Progenitor cell of endocrine pancreas (in vitro differentiated cells): Measurements from ENCODE around the gene CD200R1L. TPM values are rescaled to one million over a fixed set of nuclear protein-coding genes. Genes with fewer than 3 reads are reported as not detected.

Source experiments
- DNase-seq: peaks from one replicate; pipeline ENCODE4 v3.0.0; 2021; ENCODE audit warnings: low spot score; ENCODE audit not compliant: unreplicated experiment
- H3K27ac Mint-ChIP-seq: 2 replicates; pipeline ENCODE4 v1.8.0; 2021; ENCODE audit warnings: mild to moderate bottlenecking, moderate library complexity, mixed read lengths
- H3K27me3 Mint-ChIP-seq: 2 replicates; pipeline ENCODE4 v1.8.0; 2021; ENCODE audit warnings: mixed read lengths
- H3K36me3 Mint-ChIP-seq: 2 replicates; pipeline ENCODE4 v1.8.0; 2022; ENCODE audit warnings: mixed read lengths; ENCODE audit not compliant: insufficient read depth
- H3K4me1 Mint-ChIP-seq: 2 replicates; pipeline ENCODE4 v1.8.0; 2021; ENCODE audit warnings: low read depth, mixed read lengths
- H3K4me3 Mint-ChIP-seq: 2 replicates; pipeline ENCODE4 v1.8.0; 2021; ENCODE audit warnings: low read depth, mild to moderate bottlenecking, moderate library complexity, mixed read lengths
- H3K9me3 Mint-ChIP-seq: 2 replicates; pipeline ENCODE4 v1.8.0; 2021; ENCODE audit warnings: low read depth, mixed read lengths
- CTCF ChIP-seq: fragments of 200-600 bp; sonication (generic); IDR thresholded peaks from one replicate; pipeline ENCODE4 v1.5.0; 2021; ENCODE audit warnings: antibody characterized with exemption, mild to moderate bottlenecking; ENCODE audit not compliant: unreplicated experiment
- total RNA-seq: library from RNA; stranded (reverse); gene quantifications from 2 replicates; pipeline ENCODE4 v1.2.1, GENCODE V29; 2021

Gene CD200R1L
- total RNA-seq, 1 donor from 2014 or later = not detected

- H3K27ac Mint-ChIP-seq = no peak overlapping the region
- TF ChIP-seq CTCF = no peak
- no peaks in the 10 kb centered on the region for H3K4me1 Mint-ChIP-seq
- no peaks in the 10 kb centered on the region for H3K36me3 Mint-ChIP-seq
- no peaks in the 10 kb centered on the region for H3K9me3 Mint-ChIP-seq
- H3K4me3 Mint-ChIP-seq = no peak overlapping the region
- no peaks in the 10 kb centered on the region for H3K27me3 Mint-ChIP-seq
- DNase-seq = no peak
These were observed 68.9 kb downstream of the CD200R1L start for GRCh38 chr3:112777811-112778210.

- Mint-ChIP-seq H3K27me3 (no peaks in the 10 kb centered on the region), H3K4me3 (no peak overlapping the region), H3K9me3 (no peaks in the 10 kb centered on the region), H3K27ac (no peak overlapping the region), H3K4me1 (no peaks in the 10 kb centered on the region), H3K36me3 (no peaks in the 10 kb centered on the region)
- DNase-seq = no peak
- no peak for TF ChIP-seq CTCF
These were observed 69.8 kb downstream of the CD200R1L start for GRCh38 chr3:112776836-112777235.

- H3K36me3 Mint-ChIP-seq = no peaks in the 10 kb centered on the region
- no peak for DNase-seq
- no peaks in the 10 kb centered on the region for H3K4me1 Mint-ChIP-seq
- no peak overlapping the region for H3K4me3 Mint-ChIP-seq
- no peaks in the 10 kb centered on the region for H3K27me3 Mint-ChIP-seq
- H3K9me3 Mint-ChIP-seq = no peaks in the 10 kb centered on the region
- no peak for TF ChIP-seq CTCF
- H3K27ac Mint-ChIP-seq = no peak overlapping the region
These were observed 70.7 kb downstream of the CD200R1L start for GRCh38 chr3:112776000-112776399.

GRCh38 chr3:112775011-112775742, 71.5 kb downstream of the CD200R1L start:
- Mint-ChIP-seq H3K4me3 (no peak overlapping the region), H3K9me3 (no peaks in the 10 kb centered on the region), H3K4me1 (no peaks in the 10 kb centered on the region), H3K27me3 (no peaks in the 10 kb centered on the region), H3K36me3 (no peaks in the 10 kb centered on the region), H3K27ac (no peak overlapping the region)
- DNase-seq = no peak
- no peak for TF ChIP-seq CTCF

GRCh38 chr3:112774293-112774926, 72.3 kb downstream of the CD200R1L start:
- H3K4me3 Mint-ChIP-seq = no peak overlapping the region
- no peak for TF ChIP-seq CTCF

More at GRCh38 chr3:112774293-112774926, 72.3 kb downstream of the CD200R1L start:
- no peak for DNase-seq
- Mint-ChIP-seq H3K4me1 (no peaks in the 10 kb centered on the region), H3K27me3 (no peaks in the 10 kb centered on the region), H3K9me3 (no peaks in the 10 kb centered on the region), H3K36me3 (no peaks in the 10 kb centered on the region), H3K27ac (no peak overlapping the region)
